Measurements from ENCODE around the gene SEC14L3.

SEC14L3 gene

DNA sequence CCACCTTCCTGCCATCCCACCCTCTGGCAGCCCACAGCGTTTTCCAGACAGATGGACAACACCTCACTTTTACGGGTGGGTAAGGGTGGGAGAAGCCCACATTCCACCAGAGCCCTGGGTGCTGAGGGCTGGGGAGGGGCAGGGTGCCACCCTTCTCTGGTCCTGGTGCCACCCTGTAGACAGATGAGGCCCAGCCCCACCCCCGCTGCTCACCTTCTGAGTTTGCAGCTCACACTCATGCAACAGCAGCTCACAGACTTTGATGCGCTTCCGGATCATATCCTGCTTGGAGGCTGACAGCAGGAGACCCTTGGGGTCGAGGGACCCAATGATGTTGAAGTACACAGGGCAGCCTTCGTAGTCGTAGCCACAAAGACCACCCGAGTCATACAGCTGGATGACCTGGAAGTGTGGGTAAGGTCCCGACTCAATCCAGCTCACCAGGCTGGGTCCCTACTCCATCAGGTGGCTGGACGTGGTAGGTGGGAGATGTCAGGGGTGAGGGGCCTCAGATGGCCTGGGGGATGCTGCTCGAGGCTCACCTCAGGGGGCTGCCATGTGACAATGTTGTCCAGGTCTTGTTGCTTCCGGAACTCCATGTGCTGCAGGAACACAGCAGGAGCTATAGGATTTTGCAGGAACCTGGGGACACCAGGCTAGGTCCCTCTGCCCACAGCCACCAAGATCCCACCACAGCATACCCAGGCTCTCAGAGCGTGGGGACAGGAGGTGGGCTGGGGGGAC is 23.4 kb upstream of the SEC14L3 start:
- ATAC-seq = no peak
- TF ChIP-seq BACH2 (CRISPR knock-in tag; IDR thresholded peaks at IDR 0.05; ENCODE audit: borderline replicate concordance) (no peak), ZNF70 (CRISPR knock-in tag; IDR thresholded peaks at IDR 0.05) (no peak), CSDC2 (CRISPR knock-in tag; IDR thresholded peaks at IDR 0.05) (no peak), ZFP30 (CRISPR knock-in tag; IDR thresholded peaks at IDR 0.05) (no peak), ZC3H10 (CRISPR knock-in tag; IDR thresholded peaks at IDR 0.05) (no peak), TCF4 (CRISPR knock-in tag; IDR thresholded peaks at IDR 0.05; ENCODE audit: borderline replicate concordance) (no peak), ISL1 (CRISPR knock-in tag; IDR thresholded peaks at IDR 0.05) (no peak)
- TF ChIP-seq, protein P1, sequence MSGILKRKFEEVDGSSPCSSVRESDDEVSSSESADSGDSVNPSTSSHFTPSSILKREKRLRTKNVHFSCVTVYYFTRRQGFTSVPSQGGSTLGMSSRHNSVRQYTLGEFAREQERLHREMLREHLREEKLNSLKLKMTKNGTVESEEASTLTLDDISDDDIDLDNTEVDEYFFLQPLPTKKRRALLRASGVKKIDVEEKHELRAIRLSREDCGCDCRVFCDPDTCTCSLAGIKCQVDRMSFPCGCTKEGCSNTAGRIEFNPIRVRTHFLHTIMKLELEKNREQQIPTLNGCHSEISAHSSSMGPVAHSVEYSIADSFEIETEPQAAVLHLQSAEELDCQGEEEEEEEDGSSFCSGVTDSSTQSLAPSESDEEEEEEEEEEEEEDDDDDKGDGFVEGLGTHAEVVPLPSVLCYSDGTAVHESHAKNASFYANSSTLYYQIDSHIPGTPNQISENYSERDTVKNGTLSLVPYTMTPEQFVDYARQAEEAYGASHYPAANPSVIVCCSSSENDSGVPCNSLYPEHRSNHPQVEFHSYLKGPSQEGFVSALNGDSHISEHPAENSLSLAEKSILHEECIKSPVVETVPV (CRISPR knock-in tag; IDR thresholded peaks at IDR 0.05) = no peak

DNA sequence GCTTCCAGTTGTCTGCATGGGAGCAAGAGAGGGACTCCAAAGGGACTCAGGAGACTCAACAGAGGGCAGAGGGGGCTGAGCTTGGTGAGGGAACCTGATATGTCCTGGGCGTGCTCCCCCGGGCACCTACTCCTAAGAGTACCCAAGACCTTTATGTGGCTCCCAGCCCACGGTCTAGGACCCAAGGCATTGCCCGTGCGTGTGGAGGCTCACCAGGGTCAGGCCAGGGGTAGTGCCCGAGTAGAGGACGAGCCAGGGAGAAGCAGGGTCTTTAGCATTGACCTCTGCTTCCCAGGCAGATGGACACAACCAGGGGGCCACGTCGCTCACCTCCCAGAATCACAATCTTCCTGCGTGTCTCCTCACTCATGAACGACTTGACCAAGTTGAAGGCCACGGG is 20.3 kb upstream of the SEC14L3 start:
- no peak for TF ChIP-seq BACH2 (CRISPR knock-in tag; IDR thresholded peaks at IDR 0.05; ENCODE audit: borderline replicate concordance)
- no peak for TF ChIP-seq SNAI2 (CRISPR knock-in tag; IDR thresholded peaks at IDR 0.05)
- TF ChIP-seq ZC3H10 (CRISPR knock-in tag; IDR thresholded peaks at IDR 0.05) = no peak
- no peak for TF ChIP-seq TCF4 (CRISPR knock-in tag; IDR thresholded peaks at IDR 0.05; ENCODE audit: borderline replicate concordance)
- no peak for TF ChIP-seq ZNF565 (CRISPR knock-in tag; conservative IDR thresholded peaks at IDR 0.05; ENCODE audit: low read depth)
- no peak for TF ChIP-seq PPARA (CRISPR knock-in tag; IDR thresholded peaks at IDR 0.05; ENCODE audit: borderline replicate concordance)
- TF ChIP-seq, protein P2, sequence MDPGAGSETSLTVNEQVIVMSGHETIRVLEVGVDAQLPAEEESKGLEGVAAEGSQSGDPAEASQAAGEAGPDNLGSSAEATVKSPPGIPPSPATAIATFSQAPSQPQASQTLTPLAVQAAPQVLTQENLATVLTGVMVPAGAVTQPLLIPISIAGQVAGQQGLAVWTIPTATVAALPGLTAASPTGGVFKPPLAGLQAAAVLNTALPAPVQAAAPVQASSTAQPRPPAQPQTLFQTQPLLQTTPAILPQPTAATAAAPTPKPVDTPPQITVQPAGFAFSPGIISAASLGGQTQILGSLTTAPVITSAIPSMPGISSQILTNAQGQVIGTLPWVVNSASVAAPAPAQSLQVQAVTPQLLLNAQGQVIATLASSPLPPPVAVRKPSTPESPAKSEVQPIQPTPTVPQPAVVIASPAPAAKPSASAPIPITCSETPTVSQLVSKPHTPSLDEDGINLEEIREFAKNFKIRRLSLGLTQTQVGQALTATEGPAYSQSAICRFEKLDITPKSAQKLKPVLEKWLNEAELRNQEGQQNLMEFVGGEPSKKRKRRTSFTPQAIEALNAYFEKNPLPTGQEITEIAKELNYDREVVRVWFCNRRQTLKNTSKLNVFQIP (CRISPR knock-in tag; IDR thresholded peaks at IDR 0.05; ENCODE audit: borderline replicate concordance, low read depth) = no peak
- TF ChIP-seq ISL1 (CRISPR knock-in tag; IDR thresholded peaks at IDR 0.05) = no peak
- TF ChIP-seq, protein P1 (CRISPR knock-in tag; IDR thresholded peaks at IDR 0.05) = no peak
- TF ChIP-seq RARB (CRISPR knock-in tag; IDR thresholded peaks at IDR 0.05) = no peak
- TF ChIP-seq ARNTL (CRISPR knock-in tag; IDR thresholded peaks at IDR 0.05; ENCODE audit: borderline replicate concordance, low read depth) = no peak
- no peak for TF ChIP-seq ZNF8 (CRISPR knock-in tag; IDR thresholded peaks at IDR 0.05)
- no peak for TF ChIP-seq ESRRG (CRISPR knock-in tag; IDR thresholded peaks at IDR 0.05)
- ATAC-seq = no peak

DNA sequence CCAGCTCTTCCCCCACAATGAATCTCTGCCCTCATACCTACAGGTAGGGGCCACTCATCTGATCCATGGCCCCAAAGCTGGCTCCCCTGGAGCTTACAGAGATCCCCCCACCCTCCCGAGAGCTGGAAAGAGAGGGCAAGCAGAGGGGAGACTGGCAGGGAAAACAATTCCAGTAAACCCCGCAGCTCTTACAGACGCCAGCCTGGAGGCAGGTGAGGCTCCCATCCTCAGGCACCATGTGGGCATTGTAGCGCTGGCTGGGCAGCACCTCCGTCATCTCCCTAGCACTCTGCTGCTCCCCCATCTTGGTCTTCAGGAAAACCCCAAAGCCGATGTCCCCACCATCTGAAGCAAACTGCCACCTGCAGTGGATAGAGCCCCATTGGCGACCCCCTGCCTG is 19.6 kb upstream of the SEC14L3 start:
- no peak for TF ChIP-seq OSR1 (CRISPR knock-in tag; IDR thresholded peaks at IDR 0.05)
- ATAC-seq = no peak

DNA sequence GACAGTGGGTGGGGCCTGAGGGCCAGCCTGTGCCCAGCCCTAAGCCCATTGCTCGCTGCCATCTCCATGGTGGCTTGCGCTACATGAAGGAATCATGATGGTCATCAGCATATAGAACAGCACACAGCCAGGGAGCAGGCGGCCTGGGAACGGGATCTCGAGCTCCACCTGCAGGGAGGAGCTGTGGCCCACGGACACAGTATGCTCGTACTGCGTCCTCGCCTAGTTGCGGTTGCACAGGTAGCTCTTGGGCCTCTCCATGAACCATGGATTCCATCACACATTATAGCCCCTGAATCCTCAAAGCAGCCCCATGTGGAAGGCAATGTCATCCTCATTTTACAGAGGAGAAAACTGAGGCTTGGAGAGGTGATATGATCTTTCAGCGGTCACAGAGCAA is 18.6 kb upstream of the SEC14L3 start:
- TF ChIP-seq ESRRG (CRISPR knock-in tag; IDR thresholded peaks at IDR 0.05) = no peak
- TF ChIP-seq, protein P3, sequence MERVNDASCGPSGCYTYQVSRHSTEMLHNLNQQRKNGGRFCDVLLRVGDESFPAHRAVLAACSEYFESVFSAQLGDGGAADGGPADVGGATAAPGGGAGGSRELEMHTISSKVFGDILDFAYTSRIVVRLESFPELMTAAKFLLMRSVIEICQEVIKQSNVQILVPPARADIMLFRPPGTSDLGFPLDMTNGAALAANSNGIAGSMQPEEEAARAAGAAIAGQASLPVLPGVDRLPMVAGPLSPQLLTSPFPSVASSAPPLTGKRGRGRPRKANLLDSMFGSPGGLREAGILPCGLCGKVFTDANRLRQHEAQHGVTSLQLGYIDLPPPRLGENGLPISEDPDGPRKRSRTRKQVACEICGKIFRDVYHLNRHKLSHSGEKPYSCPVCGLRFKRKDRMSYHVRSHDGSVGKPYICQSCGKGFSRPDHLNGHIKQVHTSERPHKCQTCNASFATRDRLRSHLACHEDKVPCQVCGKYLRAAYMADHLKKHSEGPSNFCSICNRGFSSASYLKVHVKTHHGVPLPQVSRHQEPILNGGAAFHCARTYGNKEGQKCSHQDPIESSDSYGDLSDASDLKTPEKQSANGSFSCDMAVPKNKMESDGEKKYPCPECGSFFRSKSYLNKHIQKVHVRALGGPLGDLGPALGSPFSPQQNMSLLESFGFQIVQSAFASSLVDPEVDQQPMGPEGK (CRISPR knock-in tag; IDR thresholded peaks at IDR 0.05; ENCODE audit: borderline replicate concordance) = no peak
- TF ChIP-seq, protein P4, sequence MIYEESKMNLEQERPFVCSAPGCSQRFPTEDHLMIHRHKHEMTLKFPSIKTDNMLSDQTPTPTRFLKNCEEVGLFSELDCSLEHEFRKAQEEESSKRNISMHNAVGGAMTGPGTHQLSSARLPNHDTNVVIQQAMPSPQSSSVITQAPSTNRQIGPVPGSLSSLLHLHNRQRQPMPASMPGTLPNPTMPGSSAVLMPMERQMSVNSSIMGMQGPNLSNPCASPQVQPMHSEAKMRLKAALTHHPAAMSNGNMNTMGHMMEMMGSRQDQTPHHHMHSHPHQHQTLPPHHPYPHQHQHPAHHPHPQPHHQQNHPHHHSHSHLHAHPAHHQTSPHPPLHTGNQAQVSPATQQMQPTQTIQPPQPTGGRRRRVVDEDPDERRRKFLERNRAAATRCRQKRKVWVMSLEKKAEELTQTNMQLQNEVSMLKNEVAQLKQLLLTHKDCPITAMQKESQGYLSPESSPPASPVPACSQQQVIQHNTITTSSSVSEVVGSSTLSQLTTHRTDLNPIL (CRISPR knock-in tag; IDR thresholded peaks at IDR 0.05; ENCODE audit: low read depth) = no peak
- TF ChIP-seq ISL1 (CRISPR knock-in tag; IDR thresholded peaks at IDR 0.05) = no peak
- TF ChIP-seq CSDC2 (CRISPR knock-in tag; IDR thresholded peaks at IDR 0.05) = no peak
- no peak for TF ChIP-seq ZC3H10 (CRISPR knock-in tag; IDR thresholded peaks at IDR 0.05)
- no peak for TF ChIP-seq ARNTL (CRISPR knock-in tag; IDR thresholded peaks at IDR 0.05; ENCODE audit: borderline replicate concordance, low read depth)
- TF ChIP-seq, protein P1 (CRISPR knock-in tag; IDR thresholded peaks at IDR 0.05) = no peak
- no peak for TF ChIP-seq ZNF8 (CRISPR knock-in tag; IDR thresholded peaks at IDR 0.05)
- no peak for TF ChIP-seq ZFP30 (CRISPR knock-in tag; IDR thresholded peaks at IDR 0.05)
- no peak for TF ChIP-seq GLIS3 (CRISPR knock-in tag; IDR thresholded peaks at IDR 0.05)
- no peak for TF ChIP-seq ZNF565 (CRISPR knock-in tag; conservative IDR thresholded peaks at IDR 0.05; ENCODE audit: low read depth)
- TF ChIP-seq TCF4 (CRISPR knock-in tag; IDR thresholded peaks at IDR 0.05; ENCODE audit: borderline replicate concordance) = no peak
- no peak for TF ChIP-seq RARB (CRISPR knock-in tag; IDR thresholded peaks at IDR 0.05)
- TF ChIP-seq BACH2 (CRISPR knock-in tag; IDR thresholded peaks at IDR 0.05; ENCODE audit: borderline replicate concordance) = no peak
- TF ChIP-seq ZFP3 (CRISPR knock-in tag; IDR thresholded peaks at IDR 0.05) = no peak
- ATAC-seq = no peak

Measured in SK-N-SH treated with all-trans-retinoic acid at 6 μM for 48 hours (cell line).